GM10847 (cell line): ENCODE measurements around the gene PTGER3.

Experiments used
- POLR2A ChIP-seq: IDR thresholded peaks from 2 replicates; pipeline ENCODE4 v1.6.1; 2011; ENCODE audit not compliant: insufficient read length; ENCODE audit errors: extremely low read depth

The PTGER3 gene

DNA sequence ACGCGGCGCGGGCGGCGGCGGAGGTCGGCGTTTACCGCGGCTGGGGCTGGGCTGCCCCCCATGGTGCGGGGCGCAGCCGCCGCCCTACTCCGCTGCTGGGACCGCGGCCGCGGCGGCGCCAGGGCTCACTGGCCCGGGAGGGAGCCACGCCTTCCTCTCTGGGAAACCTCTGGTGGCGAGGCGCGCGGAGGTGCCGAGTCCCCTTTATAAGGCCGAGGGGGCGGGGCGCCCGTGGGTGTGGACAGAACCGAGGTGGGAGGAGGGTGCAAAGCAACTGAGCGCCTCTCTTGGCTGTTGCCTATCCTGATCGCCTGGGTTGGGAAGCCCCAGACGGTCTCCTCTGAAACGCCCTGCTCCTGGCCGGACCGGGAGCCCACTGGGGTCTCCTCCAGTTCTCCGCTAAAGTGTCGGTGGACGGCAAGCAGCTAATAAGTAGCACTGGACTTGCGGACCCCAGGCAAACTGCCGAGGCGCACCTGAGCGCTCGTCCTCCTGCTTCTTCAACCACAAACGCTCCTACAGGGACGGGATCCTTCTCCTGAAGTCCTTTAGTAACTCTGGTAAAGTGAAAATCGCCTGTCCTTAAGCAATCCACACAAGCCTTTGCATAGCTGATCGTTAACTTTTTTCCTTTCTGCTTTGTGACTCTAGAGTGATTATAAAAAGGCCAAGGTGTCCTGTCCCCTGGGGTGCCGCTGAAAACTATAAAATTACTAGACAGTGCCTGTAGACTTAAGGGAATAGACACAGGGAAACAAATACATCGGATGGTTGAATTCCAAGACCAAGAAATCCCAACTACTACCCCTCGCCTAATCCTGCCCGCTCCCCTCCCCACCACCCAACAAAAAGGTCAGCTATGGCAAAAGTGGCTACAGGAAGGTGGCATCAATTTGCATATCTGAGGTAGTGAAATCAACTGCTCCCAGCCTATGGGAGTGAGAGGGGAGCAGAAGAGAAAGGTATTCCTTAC is at the start of gene PTGER3:
Gene PTGER3 (minus strand): TSS at position 182 of the 973 bp plus-strand sequence. CDS start 239 bp downstream, outside the sequence.
- TF ChIP-seq POLR2A: no peak

DNA sequence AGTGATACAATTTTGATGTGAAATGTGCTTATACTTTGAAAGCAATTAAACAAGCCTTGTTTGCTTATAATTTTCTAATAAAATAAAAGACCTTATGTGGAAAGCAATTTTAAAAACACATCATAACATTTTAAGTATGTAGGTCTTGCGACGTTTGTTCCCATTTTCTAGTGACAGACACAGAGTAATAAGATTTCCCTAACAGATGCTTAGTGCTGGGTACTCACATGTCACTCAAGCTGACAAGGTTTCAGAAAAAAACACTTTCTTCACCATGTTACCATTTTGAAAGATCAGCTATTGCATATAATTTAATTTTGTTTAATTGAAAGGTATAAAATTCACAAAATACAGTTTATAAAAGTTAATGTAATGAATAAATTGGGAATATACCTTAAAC is 47.3 kb upstream of the PTGER3 start:
- no peak for TF ChIP-seq POLR2A

DNA sequence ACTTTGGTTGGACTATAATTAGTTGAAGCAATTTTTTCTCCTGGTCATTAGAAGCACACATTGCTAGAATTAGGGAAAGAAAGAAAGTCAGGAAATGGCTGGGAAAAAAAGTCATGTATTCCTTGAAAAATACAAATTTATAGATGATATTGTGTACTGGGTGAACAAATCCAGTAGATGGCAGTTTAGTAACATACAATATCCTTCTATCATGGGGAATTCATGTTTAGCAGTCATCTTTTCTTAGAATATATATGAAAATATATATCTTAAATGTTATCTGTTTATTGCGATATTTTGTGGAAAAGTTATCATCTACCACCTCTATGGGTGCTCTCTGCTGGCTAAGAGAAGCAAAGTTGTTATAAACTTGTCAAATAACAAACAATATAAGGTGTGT is 46.3 kb upstream of the PTGER3 start:
- TF ChIP-seq POLR2A: no peak

DNA sequence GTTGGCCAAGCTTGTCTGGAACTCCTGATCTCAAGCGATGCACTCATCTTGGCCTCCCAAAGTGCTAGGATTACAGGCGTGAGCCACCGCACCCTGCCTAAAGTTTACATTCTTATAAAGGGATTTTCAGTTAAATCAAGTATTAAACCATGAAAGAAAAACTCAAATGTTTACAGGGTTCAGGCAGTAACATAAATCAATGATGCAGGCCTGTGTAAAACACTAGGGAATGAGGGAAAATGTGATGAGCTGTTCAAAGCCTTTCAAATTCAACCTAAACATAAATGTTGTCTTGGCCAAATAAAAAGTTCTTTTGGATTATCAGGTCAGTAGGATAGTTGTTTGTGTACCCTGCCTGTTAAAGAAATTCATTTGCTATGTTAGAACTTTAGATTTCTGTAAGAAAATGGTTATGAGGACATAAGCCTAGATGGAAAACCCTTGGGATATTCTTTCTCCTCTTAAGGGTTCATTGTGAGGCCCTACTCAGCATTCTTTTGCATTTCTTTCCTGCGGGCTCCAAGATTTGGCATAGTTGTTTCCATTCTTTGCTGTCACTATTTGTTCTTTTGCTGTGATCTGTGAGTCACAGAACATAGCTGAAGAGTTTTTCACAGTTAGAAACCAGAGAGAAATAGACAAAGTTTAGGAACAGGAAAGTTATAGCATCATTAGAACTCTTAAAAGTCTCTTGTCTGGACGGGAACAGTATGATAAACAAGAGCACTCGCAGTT is 42.1 kb upstream of the PTGER3 start:
- no peak for TF ChIP-seq POLR2A

DNA sequence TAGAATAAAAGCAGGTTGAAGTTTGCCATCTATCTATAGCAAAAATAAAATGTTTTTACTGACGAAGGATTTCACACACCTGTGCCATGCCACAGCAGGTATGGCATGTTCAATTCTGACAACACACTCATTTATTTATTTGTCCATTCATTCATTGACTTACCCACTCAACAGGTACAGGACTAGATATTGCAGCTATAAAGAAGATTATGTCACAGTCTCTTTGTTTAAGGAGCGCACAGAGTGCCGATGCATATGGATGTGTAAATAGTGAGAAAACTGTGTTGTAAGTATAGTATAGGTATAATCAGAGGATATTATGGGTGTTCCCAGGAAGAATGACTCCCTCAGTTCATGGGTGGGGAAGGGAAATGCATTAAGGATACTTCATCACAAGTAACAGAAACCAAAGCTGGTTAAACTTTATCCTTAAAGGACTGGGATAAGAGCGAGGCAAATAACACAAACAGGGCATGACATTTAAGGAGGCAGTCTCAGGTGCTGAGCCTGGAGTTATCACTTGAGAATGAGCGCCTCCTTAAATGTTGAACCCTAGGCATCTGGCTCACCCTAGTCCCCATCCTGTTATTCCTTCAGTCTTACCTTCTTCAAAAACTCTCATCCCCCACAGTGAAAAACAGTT is 41.1 kb upstream of the PTGER3 start:
- TF ChIP-seq POLR2A: no peak

DNA sequence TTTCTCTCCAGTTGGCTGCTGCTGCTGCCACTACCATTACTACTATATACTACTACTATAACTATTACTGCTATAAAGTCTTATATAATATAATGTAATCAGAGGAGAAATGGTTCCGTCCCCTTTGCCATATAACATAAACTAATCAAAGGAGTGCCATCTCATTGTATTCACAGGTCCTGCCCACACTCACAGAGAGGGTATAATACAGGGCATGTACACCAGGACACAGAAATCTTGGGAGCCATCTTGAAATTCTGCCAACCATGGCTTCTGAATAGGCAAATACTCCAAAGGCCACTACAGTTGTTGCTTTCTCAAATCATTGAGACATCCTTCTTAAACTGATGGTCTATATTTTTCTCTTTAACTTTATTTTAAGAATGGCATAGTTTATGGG is 40.1 kb upstream of the PTGER3 start:
- TF ChIP-seq POLR2A: no peak

DNA sequence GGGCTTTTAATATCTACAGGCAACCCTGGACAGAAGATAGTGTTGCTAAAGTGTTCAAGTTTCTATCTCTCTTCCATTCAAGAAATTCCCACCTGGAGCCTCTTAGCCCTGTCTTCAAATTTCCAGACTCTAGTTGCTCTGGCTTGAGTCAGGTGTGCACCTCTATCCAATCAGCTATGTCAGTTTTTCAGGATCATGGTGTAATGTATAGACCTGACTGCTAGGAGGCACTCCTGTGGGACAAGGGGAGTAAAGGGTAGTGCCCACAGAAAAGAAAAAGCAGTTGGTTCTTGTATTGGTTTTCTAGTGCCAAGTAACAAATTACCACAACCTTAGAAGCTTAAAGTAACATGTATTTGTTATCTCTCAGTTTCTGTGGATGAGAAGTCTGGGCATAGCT is 39.4 kb upstream of the PTGER3 start:
- TF ChIP-seq POLR2A: no peak

DNA sequence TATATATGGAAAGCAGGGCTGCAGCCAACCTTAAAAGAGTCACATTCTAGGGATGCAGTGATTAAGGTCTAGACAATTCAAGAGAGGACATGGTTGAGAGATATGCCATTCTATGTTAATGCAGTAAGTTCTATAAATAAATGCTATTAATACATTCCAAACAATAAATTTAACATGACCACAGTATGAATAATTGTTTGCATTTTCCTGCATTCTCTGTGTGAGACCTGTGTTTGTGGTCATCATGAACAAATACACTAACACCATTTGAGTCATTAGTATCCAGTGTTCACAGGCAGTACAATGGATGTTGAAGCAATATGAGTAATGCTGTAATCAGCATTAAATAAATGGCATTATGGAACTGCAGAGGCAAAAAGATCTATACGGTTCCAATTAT is 38.7 kb upstream of the PTGER3 start:
- TF ChIP-seq POLR2A: no peak

DNA sequence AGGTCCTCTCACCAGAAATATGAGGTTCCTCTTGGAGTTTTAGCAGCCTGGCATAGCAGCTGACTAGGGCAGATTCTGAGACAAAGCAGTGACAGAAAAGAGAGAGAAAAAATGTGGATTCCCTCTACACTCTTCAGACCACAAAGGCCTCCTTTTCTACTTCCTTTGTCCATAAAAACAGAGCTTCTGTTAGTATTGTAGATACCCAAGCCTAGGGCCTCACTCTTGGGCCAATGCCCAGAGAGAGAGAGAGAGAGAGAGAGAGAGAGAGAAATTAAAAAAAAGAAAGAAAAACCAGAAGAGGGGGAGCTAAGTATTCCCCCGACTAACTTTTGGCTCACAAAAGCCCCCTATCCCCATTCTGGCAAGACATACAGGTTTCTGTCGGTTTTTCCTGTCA is 35.7 kb upstream of the PTGER3 start:
- no peak for TF ChIP-seq POLR2A

DNA sequence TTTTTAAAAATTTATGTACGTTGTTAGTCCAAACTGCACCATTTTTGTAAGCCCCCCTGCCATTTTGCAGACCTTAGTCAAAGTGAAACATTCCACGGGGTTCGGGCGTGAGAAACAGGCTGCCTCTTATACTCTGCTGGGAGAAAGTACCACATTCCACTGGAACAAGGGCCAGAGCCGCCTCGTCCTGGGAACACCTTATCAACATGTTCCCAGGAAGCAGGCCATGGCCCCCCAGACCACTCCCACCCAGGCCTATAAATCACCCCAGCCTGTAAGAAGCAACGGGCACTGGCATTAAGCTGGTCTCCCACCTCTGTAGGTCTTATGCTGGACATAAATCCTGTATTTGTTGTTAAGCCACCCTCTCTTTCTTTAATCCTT is 34.1 kb upstream of the PTGER3 start:
- no peak for TF ChIP-seq POLR2A

DNA sequence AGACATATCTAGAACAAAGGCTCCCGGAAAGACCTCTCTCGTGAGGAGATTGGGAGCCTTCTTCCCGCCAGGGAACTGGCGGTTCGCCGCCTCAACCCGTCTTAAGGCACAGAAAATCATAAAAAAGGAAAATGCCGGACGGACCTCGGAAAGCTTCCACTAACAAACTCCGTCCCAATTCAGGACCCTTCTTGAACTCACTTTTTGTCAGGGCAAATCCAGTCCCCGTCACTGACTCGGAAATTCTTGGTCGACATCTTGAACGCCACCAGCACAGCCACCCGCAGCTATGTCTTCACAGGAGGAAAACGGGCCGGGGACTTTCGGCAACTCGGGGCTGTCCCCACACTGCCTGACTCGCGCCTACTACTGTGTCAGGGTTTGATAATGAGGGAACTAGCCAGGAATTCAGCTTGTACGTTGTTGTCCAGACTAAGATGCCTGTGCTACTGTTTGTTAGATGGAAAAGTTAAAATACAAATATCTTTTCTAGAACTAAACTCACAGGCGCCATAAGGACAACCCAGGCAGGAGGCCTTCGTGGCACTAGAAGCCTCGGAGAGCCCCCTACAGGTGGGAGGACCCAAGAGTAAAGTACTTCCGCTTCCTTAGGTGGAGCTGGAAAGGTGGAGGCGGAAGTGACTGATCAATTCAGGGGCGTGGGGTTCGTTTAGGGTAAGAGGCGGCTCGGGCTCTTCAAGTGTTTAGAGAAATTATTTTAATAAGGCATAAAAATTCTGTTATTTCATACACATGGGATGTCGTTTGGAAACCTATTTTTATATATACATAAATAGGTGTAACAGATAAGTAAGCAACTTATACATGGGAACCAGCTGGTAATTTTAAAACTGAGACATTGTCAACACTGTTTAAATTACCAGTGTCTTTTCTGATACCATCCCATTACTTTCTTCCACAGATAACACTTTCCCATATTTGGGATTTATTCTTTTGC is 33.4 kb upstream of the PTGER3 start, which contains the start of gene ZRANB2:
Gene ZRANB2 (minus strand): TSS at position 297 of the 958 bp plus-strand sequence. CDS start 40 bp downstream, at position 257.
- peak; percentile 69 for TF ChIP-seq POLR2A

DNA sequence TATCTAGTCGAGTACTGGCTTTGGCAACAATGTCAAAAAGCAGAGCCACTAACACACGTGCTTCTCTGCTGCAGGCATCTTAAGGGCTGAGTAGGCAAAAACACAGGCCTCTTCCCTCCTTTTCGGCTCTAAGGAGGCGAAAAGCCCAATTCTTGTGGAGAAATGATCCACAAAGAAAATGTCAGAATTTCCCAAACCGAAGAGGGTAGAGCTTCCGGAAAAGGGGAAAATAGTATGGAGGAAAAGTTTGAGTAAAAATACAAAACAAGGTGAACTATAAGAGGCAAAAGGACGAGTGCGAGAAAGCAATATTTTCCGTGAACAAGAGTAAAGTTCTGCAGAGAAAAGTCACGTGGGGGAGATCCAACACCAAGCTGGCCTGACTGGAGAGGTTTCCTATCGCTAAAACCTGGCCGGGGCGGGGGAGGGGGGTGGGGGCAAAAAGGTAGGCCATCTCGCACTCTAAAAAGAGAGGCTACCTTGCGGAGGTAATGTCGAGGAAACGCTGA is 32.7 kb upstream of the PTGER3 start:
- no peak for TF ChIP-seq POLR2A

DNA sequence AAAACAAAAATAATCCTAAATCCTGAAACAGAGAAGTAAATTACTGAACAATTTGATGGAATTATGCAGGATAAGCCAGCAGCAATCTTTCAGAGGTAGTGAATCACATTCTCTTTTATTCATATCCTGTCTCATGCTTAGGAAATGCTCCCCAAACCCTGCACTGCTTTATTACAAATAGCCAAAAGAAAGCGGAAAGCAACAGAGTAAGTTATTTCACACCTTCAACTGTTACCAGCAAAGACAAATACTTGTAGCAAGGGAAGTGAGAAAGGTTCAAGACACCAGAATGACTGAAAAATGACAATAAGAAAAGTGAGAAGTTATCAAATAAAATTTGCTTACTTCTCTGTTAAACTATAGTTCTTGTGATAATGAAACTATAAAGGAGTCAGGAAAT is 27.1 kb upstream of the PTGER3 start:
- TF ChIP-seq POLR2A: no peak

DNA sequence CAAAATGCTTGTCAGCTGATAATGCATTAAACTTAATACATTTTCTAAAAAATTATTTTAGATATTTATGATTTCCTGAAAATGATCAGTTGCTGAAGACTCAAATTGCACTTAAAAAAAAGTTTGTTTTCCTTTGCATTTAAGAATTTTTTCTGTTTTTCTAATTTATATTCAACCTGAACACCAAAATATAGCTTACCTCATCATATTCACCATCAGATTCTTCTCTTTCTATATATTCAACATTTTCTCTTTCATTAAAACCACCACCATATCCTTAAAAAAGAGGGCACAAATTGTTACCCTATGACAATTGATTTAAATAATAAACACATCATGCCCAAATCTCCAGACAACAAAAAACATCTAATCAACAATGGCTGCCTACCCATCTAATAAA is 24.7 kb upstream of the PTGER3 start:
- no peak for TF ChIP-seq POLR2A
